GF-D8 (cell line): Measurements from ENCODE around the gene TXNDC8.

Experiments used
- DNase-seq: peaks from one replicate; lab custom pipeline; 2025; lab: John Stamatoyannopoulos, UW

The TXNDC8 gene

DNA sequence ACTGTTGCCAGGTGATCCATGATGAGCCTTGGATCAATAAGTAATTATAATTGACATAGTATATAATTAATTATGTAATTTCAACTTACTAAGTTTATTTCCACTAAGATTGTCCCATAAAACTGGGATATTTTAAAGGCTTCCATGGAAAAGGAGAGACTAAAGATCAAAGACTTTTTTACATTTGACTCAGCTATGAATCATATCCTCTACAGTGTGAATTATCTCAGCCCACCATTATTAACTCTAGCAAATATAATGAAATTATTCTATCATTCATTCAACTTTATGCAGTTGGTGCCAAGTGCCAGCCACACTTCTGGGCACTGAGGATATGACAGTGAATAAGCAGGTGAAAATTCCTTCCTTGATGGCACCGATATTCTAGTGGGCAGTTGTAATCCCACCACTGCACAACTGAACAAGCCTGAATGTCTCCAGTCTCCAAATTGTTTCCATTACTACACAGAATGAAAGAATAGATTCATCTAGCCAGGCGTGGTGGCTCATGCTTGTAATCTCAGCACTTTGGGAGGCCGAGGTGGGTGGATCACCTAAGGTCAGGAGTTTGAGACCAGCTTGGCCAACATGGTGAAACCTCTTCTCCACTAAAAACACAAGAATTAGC, 59.5 kb downstream of the TXNDC8 start:
- DNase-seq, result no peak

GRCh38 chr9:110276781-110277180, 60.9 kb downstream of the TXNDC8 start:
- DNase-seq, result no peak

GRCh38 chr9:110270211-110270995, 67.3 kb downstream of the TXNDC8 start:
- no peak for DNase-seq

- no peak for DNase-seq
Observed at GRCh38 chr9:110266795-110267194, 70.9 kb downstream of the TXNDC8 start.

- DNase-seq, result no peak
Observed at GRCh38 chr9:110261632-110262031, 76.0 kb downstream of the TXNDC8 start.

GRCh38 chr9:110260911-110261310, 76.8 kb downstream of the TXNDC8 start:
- no peak for DNase-seq

DNA sequence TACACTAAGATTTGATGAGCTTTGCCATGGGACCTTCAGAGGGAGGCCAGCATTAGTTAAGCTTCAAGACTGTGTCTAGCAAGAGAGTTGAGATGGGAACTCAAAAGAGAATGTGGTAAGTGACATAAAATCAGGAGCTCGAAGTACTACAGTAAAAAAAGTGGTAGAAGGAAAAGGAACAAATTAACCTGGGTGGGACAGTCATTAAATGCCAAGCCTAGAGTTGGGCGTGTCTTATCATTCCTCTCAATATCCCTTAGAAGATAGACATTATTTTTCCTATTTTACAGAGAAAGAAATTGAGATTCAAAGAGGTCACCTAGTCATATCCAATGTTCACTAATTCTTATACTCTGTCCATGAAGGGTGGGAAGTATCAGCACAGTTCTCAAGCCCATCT, 78.1 kb downstream of the TXNDC8 start:
- DNase-seq, result no peak

DNA sequence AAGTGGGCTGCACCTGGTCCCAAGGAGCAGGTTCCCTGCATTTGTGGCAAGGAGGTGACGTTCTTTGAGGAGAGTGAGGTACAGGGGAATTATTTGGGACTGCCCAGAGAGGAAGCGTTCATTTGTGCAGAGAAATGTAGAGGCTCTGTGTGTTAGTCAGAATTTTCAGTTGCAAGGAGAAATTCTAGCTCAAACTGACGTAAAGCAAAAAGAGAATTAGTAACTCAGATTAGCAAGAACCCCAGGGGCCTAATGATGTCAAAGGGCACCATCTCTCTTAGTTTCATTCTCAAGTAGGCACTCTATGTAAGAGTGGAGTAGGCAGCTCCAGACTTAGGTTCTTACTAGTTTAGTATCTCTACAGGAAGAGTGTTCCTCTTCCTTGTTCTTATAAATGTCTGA, 79.0 kb downstream of the TXNDC8 start:
- no peak for DNase-seq

GRCh38 chr9:110257956-110258355, 79.7 kb downstream of the TXNDC8 start:
- DNase-seq, result no peak

GRCh38 chr9:110257097-110257841, 80.4 kb downstream of the TXNDC8 start:
- peak; percentile 67 for DNase-seq

DNA sequence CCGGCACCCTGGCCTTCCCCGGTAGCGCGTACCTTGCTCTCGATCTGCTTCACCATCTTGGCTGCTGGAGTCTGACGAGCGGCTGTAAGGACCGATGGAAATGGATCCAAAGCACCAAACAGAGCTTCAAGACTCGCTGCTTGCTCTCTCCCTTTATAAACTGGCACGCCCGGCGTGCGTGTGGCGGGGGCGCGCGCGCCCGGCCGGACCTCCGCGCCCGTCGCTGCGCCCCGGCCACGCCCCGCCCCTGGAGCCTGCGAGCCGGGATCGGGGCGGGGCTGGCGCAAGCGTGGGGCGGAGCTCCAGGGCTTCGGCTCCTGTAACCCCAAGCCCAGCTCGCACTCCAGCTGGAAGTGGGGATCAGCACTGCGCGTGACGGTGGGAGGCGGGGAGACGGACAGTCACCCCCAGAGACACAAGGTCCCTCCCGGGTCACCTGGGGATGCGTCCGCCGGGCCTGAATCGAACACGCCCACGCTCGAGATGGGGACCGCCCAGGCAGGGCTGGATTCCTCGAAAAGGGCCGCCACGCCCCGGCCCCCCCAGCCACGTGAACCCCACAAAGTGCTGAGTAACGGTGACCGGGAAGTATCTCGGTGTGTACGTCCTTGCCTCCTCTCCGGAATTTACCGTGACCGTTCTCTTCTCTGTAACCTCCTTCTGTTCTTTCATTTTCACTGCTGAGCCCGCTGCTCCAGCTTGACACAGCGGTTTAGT, 81.1 kb downstream of the TXNDC8 start, which contains the start of gene TXN:
Gene TXN, minus strand, starts transcription at position 128 of the 717 bp plus-strand sequence. Its CDS starts 72 bp downstream, at position 56.
- peak; percentile 89 for DNase-seq

DNA sequence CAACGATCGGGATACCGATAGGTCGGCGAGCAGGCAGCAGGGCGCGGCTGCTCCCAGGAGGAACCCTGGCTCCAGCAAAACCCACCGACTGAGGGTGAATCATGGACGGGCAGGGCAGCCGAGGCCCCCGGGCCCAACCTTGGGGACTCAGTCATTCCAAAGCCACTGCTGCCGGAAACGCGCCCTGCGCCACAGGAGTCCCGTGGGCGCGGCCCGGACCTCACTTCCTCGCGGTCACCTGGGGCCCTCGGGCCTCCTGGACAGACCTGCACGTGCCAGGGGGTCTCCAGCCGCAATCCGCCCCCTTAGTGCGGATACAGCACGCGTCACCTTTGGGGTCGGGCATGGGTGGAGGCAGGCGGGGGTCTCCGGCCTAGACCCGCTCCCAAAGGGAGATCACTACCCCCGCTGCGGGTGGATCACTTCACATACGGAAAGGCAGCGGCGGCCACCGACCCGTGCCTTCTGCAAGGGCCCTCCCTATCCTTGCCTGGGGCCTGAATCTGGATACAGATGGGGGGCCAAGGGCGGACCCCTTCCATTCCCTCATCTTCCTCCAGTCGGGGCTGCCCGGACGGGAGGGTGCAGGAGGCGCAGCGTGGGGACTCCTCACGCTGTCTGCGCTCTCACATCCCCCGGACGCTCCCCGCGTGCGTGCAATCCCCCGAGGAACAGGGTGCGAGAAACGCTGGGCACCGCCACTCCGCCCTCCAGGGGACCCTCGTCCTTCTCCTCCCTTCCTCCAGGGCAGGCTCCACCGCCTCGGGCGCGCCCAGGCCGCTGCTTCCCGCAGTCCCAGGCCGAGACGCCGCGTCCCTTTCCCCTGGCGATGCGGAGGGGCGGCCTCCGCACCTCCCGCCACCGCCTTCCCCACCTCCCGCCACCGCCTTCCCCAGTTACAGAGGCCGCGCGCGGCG, 81.9 kb downstream of the TXNDC8 start:
- DNase-seq, result no peak

DNA sequence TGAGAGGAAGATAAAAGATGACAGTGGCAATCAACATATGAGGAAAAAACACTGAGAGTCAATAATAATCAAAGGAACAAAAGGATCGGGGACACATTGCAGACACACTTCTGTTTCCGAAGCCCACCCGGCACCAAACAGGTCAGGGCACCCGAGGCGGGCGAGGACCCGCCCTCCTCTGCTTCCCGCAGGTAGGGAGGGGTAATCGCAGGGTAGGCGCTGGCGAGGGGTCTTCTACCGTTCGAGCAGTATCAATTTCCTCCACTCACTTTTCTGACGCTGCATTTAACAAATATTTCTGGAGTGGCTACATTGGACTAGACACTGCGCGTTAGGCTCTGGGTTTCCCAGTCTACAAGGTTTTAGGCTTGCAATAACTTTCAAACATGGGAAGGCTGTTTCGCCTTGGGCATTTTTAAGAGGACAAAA, 82.6 kb downstream of the TXNDC8 start:
- no peak for DNase-seq

DNA sequence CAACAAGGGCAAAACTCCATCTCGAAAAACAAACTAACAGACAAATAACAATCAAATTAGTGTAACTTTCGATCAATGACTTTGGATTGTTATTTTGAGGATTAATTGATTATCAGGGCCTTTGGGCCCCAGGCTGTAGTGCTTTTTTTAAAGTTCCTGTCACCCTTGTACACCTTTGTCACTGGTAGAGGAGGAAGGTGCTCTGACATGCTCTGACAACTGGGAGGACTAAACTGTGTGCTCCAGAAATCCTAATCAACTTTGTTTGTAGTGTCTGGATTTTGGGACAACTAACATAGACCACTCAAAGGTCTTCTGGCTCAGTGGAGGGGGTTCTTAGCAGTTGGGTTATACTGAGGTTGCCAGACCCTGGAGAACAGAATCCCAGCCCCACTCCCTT, 83.2 kb downstream of the TXNDC8 start:
- DNase-seq, result no peak
